Sigmoid colon (tissue), 4 donors: ENCODE measurements around the gene BCL2L13.

Source experiments
- CTCF ChIP-seq, 4 experiments: fragments of 450-650 bp in 3 of 4; fragments of 200-600 bp in 1 of 4; IDR thresholded peaks; one replicate each; pipeline ENCODE4 v1.5.1; 2016 to 2019; ENCODE audit warnings: antibody characterized with exemption in 4 of 4, mild to moderate bottlenecking in 3 of 4, moderate library complexity in 2 of 4
- EP300 ChIP-seq, 4 donors: sonication (generic); formaldehyde crosslinking; IDR thresholded peaks; one replicate each; pipeline ENCODE4 v1.6.1; 2017; ENCODE audit warnings: antibody characterized with exemption in 4 of 4
- POLR2A ChIP-seq, 2 donors: fragments of 450-650 bp; IDR thresholded peaks; one replicate each; pipeline ENCODE4 v1.6.1; 2016; ENCODE audit warnings: antibody characterized with exemption in 2 of 2, mild to moderate bottlenecking in 2 of 2, moderate library complexity in 2 of 2
- POLR2AphosphoS5 ChIP-seq, 4 donors: sonication (generic); formaldehyde crosslinking; IDR thresholded peaks; one replicate each; pipeline ENCODE4 v1.6.1; 2017; ENCODE audit warnings: antibody characterized with exemption in 4 of 4

GRCh38 chr22:17749605-17750395, 111.2 kb downstream of the BCL2L13 start:
- TF ChIP-seq CTCF (IDR thresholded peaks at IDR 0.05) (no peak), POLR2A (IDR thresholded peaks at IDR 0.05) (no peak), EP300 (IDR thresholded peaks at IDR 0.05) (no peak), POLR2AphosphoS5 (IDR thresholded peaks at IDR 0.05) (no peak)
